Loucy (cell line): ENCODE data around the gene CD2AP.

ENCODE experiments used
- CTCF ChIP-seq: fragments of 200-600 bp; sonication (generic); conservative IDR thresholded peaks from 2 replicates; pipeline ENCODE4 v1.5.1; 2014; ENCODE audit warnings: mild to moderate bottlenecking, antibody characterized with exemption, low read length
- EZH2phosphoT487 ChIP-seq: fragments of 200-600 bp; IDR thresholded peaks from 2 replicates; pipeline ENCODE4 v1.6.1; 2018; ENCODE audit warnings: antibody characterized with exemption, mild to moderate bottlenecking, moderate library complexity, borderline replicate concordance

GRCh38 chr6:47626782-47627181 is 149.2 kb downstream of the CD2AP start:
- TF ChIP-seq CTCF = no peak
- TF ChIP-seq EZH2phosphoT487 = no peak
